Dedifferentiated amniotic fluid mesenchymal stem cell (primary cell): ENCODE measurements around the gene CTCFL.
A peak's percentile ranks its signal among the peaks of the same experiment; 100 is the strongest.
"Not testable (repeated sequence)": the region's sequence is repeated elsewhere in the genome, so short reads cannot be mapped to it uniquely, and the experiment has no call there.

Experiments
- DNase-seq: peaks from one replicate; pipeline ENCODE4 v3.0.0-alpha.2; 2016; ENCODE audit errors: extremely low spot score

The CTCFL gene

DNA sequence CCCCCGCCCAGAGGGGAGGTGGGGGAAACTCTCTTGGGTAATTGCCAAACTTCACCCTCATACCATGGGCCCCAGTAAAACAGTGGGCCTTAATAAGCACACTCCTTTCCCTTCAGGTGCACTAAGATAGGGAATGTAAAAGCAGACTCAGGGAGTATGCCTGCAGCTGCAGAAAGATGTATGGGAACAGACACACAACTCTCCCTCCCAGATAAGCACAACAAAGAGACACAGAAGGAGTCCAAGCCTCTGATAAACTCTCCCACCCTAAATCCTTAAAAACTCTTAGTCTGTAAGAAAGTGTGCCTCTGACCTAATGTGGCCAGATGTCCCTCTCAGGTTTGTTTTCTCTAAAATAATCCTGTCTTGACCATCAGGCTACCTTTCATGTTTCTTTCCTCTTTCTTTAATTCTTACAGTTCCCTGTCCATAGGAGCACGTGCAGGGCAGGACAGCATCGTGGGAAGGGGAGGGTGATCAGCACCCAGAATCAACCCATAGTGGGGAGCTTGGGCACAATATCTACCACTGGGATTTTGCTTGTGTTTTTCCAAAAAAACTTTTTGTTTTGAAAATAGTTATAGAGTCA lies 11.3 kb upstream of the CTCFL start:
- no peak for DNase-seq

DNA sequence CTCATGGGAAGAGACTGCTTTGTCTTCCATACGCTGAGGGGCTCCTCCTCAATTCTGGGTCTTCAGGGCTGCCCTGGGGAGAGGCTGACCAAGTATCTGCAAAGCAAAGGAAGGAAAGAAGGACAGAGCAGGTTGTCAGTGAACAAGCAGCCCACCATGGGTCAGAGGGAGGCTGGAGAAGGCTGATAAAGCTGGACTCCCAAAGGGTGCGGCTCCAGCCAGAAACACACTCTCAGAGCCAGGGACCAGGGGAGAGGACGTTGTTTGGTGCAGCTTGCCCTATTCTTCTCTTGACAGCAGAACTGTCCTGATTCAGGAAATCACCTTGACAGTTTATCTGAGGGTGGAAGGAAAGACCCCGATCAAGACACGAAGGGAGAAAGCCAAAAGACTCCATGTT lies 10.4 kb upstream of the CTCFL start:
- no peak for DNase-seq

DNA sequence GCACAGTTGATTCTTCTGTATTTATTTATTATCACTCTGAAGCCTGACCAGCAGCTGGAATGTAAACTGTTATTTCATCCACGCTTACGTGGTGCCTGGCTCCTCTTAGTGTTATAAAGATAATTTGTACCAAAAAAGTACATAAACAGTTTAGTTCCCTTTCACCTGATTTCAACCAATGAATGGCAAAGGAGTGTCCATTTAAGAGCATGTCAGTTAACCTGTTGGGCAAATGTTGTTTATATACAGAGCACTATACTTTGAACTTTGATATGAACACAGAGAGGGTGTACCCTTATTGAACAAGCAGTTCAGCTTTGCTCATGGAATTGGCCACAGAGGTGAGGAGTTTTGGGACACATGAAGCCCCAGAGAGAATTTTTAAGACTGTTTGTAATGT lies 7.2 kb upstream of the CTCFL start:
- no peak for DNase-seq

DNA sequence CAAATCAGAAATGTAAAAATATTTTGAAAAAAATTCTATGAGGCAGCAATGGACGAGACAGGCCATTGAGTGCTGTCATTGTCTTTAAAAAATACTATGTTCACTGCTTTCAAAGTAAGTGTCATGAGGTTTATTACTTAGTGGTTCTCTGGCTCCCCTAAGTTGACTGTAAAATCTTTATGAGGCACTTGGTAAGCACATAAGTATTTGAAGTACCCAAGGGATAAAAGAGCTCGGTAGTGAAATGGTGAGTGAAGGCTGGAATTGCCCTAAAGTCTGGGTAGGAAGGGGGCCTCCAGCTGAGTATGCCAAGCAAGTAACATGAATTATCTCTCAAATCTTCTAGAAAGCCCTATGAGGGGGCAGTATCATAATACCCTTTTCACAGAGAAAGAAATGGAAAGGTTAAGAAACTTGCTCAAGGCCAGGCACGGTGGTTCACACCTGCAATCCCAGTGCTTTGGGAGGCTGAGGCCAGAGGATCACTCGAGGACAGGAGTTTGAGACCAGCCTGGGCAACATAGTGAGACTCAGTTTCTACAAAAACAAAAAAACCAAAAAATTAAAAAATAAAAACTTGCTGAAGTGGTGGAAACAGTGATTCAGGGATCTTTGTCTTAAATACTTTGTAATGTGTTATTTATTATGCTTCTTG lies 5.5 kb upstream of the CTCFL start:
- DNase-seq = no peak

DNA sequence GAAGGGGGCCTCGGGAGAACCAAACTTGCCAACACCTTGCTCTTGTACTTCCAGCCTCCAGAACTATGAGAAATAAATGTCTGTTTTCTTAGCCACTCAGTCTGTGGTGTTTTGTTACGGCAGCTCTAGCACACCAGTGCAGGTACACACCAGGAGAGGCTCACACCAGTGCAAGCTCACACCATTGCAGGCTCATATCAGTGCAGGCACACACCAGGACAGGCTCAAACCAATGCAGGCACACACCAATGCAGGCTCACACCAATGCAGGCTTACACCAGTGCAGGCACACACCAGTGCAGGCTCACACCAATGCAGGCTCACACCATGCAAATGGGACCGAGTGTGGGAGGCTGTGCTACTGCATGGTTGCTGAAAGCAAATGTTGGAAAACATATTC lies 4.9 kb upstream of the CTCFL start:
- no peak for DNase-seq

DNA sequence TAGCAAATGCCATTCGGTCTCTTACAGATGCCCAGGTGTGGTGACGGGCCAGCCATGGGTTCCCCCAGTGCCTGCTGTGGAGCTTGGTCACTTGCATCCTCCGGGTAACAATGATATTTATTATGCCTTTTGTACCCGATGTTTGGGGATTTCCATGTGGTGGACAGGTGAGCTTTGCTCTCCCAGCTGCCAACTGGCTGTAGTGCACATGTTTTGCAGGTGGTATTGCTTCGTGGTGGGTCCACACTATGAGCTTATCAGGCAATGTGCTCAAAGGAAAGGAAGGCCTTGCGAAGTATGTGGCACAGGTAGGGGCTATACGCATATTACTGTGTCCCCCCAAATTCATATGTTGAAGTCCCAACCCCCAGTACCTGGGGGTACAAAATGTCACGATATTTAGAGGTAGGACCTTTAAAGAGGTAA lies 4.2 kb upstream of the CTCFL start:
- no peak for DNase-seq

DNA sequence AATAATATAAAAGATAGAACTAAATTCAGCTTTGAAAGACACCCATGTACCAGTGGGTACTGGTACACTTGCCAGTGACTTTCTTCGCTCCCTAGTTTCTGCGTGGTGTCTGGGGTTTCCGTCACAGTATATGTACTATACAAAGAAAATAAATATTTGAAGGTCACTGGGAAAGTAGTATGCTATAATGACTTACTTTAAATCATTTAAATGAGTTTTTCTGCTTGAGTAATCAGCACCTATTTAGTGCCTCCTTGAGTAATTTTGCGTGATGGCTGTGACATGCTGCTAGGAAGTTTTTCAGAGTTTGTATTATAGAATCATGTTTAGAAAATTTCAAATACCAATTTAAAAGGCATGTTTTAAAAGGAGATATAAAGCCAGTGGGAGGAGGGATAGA lies 3.2 kb upstream of the CTCFL start:
- DNase-seq = no peak

DNA sequence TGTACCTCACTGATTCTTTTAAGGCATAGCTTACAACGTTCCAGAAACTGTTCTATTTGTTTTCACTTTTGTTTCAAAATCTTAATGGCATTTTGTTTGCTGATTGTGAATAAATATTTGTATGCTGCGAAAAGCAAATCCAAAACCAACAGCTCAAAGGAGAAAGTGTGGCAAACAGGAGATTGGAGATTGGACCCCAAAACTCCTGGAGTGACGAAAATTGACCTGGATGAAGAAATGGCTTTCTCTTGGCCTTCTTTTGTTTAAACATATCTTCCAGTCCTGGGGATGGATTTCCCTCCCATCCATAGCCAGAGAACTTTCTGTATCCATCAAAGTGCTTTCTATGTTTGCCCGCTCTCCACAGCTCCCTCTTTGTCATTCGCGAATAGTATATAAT lies 2.8 kb upstream of the CTCFL start:
- no peak for DNase-seq

DNA sequence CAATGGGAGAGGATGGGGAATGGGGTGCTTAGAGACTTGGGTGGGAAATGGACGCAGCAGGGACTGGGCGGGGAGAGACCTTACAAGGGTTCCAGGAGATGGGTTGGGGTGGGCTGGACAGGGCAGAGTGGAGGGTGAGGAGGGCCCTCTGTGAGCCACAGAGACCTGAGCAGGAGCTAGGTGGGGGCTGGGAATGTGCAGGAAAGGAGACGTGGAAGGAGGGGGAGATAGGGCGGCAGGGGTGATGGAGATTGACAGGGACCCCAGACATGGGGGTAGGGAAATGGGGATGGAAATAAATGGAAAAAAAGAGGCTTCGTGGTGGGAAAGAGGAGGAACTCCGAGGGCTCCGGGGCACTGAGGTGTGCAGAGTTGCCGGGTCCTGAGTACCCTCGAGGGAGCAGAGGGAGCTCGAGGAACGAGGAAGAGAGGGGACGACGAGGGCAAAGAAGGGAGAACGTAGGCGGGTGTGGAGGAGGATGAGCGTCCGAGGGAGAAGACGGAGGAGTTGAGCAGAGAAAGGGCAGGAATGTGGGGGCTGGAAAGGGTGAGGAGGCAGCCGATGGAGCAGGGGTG lies 2.0 kb upstream of the CTCFL start:
- DNase-seq = no peak

DNA sequence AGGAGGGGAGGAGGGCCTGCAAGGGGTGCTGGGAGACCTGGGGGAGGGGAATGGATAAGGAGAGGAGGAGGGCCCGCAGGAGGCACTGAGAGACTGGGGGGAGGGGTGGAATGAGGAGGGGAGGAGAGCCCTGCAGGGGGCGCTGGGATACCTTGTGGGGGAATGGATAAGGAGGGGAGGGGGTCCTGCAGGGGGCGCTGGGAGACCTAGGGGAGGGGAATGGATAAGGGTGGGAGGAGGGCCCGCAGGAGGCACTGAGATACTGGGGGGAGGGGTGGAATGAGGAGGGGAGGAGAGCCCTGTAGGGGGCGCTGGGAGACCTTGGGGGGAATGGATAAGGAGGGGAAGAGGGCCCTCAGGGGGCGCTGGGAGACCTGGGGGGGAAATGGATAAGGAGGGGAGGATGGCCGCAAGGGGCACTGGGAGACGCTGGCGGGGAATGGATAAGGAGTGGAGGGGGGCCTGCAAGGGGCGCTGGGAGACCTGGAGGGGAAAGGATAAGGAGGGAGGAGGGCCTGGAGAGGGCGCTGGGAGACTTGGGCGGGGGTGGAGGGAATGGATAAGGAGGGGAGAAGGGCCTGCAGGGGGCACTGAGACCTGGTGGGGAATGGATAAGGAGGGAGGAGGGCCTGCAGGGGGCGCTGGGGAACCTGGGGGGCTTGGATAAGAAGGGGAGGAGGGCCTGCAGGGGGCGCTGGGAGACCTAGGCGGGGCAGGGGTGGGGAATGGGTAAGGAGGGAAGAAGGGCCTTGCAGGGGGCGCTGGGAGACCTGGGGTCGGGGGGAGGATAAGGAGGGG lies 1.3 kb upstream of the CTCFL start:
- DNase-seq = no peak

DNA sequence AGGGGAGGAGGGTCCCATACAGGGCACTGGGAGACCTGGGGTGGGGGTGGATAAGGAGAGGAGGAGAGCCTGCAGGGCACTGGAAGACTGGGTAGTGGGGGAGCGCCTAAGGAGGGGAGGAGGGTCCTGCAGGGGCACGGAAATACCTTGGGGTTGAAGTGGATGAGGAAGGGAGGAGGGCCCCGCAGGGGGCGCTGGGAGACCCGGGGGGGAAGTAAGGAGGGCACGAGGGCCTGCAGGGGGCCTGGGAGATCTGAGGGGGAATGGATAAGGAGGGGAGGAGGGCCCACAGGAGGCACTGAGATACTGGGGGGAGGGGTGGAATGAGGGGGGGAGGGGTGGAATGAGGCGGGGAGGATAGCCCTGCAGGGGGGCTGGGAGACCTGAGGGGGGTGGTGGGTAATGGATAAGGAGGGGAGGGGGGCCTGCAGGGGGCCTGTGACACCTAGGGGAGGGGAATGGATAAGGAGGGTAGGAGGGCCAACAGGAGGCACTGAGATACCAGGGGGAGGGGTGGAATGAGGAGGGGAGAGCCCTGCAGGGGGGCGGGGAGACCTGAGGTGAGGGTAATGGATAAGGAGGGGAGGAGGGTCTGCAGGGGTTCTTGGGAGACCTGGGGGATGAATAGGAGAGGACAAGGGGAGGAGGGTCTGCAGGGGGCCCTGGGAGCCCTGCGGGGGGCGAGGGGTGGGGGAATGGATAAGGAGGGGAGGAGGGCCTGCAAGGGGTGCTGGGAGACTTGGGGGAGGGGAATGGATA lies 567 bp upstream of the CTCFL start:
- DNase-seq = no peak

DNA sequence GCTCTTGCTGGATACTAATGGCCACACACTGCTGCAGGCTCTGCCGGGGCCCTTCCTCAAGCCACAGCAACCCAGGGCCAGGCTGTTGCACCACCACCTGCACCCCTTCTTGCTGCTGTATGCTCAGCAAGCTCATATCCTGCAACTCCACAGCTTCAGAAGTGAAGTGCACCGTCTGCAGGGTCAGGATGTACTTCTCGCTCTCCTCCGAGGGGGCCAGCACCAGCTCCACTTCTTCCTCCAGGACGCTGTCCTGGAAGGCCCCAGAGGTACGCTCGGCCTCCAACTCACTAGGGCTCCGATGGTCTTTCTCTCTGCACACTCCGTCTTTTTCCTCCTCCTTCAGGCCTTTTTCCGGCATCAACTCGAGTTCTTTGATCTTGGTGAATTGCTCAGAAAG lies 1.2 kb downstream of the CTCFL start:
- DNase-seq = no peak

DNA sequence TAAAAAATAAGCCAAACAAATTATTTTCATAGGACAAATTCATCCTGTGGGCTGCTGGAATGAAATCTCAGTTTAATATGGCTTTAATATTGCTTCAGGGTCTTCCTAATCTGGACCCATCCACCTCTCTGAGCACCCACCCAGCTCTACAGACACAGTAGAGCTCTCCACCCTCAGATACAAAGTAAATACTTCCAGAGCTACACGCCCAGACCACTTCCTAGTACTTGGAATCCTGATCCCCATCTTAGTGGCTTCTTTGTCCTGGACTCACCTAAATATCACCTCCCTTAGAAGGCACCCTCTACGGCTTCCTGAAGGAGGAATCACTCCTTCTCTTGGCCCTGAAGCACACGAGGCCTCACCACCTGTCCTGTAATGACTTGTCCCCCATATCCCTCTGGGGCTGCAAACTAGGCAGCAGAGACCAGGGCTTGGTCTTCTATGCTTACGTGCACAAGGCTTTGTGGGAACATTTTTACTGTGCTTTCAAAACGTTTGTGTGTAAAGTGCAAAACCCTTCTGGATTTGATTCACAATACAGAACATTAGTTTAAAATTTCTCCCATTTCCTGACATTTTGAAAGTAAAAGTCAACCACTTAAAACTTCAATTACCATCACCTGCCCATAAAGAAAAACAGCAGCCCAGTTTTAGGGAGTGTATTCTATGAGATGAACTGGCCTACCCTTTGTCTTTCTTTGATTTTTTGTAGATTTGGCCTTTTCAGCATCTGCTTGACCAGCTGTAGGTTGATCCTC lies 2.4 kb downstream of the CTCFL start:
- DNase-seq = no peak

DNA sequence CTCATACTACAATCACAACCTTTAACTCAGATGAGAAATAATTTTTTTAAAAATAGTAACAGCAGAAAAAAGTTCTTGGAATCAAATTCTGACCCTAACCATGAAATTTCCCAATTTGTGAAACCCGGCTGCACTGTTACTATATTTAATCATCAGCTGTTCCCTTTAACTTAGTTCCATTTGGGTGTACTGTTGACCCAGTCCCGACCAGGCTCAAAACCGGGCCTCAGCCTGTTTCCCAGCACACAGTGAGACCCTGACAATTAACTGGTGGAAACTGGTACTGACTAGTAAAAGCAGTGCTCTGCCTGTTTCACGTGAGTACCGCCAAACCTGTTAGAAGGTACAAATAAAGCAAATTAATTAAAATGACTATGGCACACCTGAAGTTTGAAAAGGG lies 7.0 kb downstream of the CTCFL start:
- no peak for DNase-seq

DNA sequence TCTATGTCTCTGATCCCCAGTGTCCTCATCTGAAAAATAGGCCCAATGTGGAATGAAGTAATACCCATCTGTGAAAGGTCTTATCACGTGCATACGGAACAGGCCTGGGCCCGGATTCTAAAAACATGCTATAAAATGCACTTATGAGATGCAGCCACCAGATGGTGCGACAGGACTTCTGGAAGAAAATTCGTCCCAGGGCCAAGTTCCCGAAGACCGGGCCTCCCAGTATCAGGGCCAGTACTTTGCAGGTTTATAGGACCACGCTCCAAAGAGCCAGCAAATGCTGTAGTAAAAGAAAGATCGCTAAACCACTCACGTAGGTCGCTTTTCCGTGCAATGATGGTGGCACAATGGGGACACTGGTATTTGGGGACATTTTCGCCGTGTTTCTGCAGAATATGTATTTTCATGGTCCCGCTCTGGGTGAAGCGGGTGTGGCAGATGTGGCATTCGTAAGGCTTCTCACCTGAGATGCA lies 10.6 kb downstream of the CTCFL start:
- DNase-seq = peak; percentile 77

DNA sequence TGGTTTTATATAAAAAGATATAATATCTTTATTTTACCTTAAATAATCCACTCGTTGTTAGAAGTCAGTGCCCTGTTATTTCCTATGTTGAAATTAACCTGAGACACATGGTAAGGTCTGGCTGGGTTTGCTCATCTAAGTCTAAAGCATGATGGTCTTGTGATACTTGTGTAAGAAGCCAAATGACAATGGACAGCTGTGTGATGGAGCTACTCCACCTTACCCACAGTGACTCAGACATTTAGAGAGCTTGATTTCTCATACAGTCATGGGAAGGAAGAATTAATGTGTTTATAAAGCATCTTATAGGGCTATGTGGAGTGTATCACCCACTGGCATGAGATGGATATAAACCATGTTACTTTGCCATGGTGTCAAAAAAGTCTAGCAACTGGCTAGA lies 11.7 kb downstream of the CTCFL start:
- DNase-seq = no peak

DNA sequence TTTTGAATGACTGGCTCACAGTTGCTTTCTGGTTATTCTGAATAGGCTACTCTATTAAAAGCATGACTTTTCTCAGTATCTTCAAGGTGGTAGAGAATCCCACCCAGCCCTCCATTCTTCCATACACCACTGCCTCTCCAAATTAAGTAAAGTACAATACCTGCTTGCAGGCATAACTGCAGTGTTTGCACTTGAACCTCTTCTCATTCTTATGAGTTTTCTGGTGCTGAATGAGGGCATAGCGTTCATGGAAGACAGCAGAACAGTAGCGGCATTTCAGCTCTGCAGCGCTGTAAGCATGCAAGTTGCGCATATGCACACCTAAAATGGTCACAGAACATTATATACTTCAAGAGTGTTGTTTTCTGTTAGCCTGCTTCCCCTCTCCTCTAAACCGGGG lies 12.5 kb downstream of the CTCFL start:
- DNase-seq = no peak

DNA sequence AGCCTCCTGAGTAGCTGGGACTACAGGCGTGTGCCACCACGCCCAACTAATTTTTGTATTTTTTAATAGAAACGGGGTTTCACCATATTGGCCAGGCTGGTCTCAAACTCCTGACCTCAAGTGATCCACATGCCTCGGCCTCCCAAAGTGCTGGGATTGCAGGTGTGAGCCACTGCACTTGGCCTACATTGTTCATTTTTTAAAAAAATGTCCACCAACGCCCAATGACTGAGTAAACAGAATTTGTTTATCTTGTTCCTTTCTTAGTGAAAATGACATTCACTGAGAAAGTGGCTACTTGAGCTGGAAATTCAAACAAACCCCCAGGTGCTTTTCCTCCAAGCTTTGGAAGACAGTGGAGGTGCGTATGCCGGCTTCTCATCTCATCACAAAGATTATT lies 13.2 kb downstream of the CTCFL start:
- DNase-seq = not testable (repeated sequence)

DNA sequence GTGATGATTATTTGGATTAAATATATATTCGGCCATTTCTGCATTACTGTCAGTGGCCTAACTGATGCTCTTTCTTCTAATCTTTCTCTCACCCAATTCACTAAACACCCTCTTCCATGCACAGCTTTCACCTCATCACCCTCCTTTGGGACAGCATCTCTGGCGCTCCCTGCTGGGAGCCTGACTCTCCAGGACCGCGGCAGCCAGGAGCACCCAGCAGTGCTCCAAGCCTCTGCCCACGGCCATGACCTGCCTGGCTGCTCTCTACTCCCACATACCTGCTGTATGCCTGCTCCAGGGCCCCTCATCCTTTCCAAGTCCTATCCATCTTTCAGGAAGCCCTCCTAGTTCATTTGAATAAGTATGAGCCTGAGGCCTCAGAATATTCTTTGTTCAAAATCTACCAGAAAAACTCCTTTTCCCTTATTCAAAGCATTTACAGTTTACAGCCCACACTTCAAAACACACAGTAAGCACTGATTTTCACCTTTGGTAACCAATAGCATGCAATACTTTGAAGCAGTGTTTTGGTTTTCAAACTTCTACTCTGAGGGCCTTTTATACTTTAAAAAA lies 15.2 kb downstream of the CTCFL start:
- no peak for DNase-seq

DNA sequence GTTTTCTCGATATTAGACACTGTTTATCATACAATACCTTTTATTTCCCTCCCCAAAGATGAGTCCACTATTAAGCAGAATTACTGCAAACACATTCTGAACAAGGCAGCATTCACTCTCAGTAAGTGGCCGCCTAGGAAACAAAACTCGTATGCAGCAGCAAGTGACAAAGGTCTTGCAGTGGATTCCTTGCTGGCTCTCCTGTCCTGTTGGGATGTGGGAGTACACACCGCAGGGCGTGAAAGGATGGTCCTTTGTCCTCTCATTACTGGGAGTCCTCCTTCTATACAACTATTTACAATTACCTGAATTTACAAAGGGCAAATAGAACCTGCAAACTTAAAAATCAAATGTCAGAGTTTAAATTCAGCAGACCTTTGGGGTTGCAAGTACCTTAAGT lies 16.1 kb downstream of the CTCFL start:
- no peak for DNase-seq

DNA sequence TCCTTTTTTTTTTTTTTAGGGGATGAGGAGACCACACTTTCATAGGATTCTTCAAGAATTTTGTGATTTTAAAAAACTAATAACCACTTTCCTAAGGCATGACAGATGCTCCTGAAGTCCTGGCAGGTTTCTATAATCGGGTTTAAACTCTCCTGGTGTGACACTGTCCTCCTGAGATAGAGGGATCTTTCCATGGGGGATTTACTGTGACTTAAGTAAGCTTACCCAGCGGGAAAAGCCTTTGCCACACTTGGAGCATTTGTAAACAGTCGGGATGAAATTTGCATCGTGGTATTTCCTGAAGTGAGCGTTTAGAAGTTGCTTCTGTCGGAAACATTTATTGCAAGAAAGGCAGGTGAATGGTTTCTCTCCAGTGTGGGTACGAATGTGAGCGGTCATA lies 16.6 kb downstream of the CTCFL start:
- DNase-seq = no peak
